Vagina (tissue), 2 donors: ENCODE data around the gene AIMP2. TPM values are rescaled to one million over a fixed set of nuclear protein-coding genes. Genes with fewer than 3 reads are reported as not detected.
"Not testable (repeated sequence)": the region's sequence is repeated elsewhere in the genome, so short reads cannot be mapped to it uniquely, and the experiment has no call there.

ENCODE experiments used
- DNase-seq, 2 donors: peaks; one replicate each; pipeline ENCODE4 v3.0.0-alpha.2; 2017; ENCODE audit errors: extremely low spot score in 2 of 2
- H3K27ac ChIP-seq: fragments of 200-600 bp; sonication (generic); one replicate; pipeline ENCODE4 v1.5.1; 2019
- H3K27me3 ChIP-seq: fragments of 200-600 bp; sonication (generic); one replicate; pipeline ENCODE4 v1.5.1; 2019
- H3K36me3 ChIP-seq, 2 donors: fragments of 200-600 bp; sonication (generic); one replicate each; pipeline ENCODE4 v1.5.1; 2017 to 2019
- H3K4me1 ChIP-seq: fragments of 200-600 bp; sonication (generic); one replicate; pipeline ENCODE4 v1.5.1; 2019
- H3K4me3 ChIP-seq, 2 donors: fragments of 200-600 bp; sonication (generic); 1 replicate in 1 of 2; 2 replicates in 1 of 2; pipeline ENCODE4 v1.5.1; 2016 to 2019
- H3K9me3 ChIP-seq: fragments of 200-600 bp; sonication (generic); one replicate; pipeline ENCODE4 v1.5.1; 2019
- CTCF ChIP-seq, 3 experiments: fragments of 450-650 bp in 2 of 3; fragments of 200-600 bp in 1 of 3; sonication (generic) in 1 of 3; IDR thresholded peaks; one replicate each; pipeline ENCODE4 v1.5.1; 2017 to 2019; ENCODE audit warnings: antibody characterized with exemption in 3 of 3, mild to moderate bottlenecking in 2 of 3, moderate library complexity in 2 of 3
- POLR2A ChIP-seq, 2 donors: fragments of 450-650 bp; IDR thresholded peaks; one replicate each; pipeline ENCODE4 v1.6.1; 2017; ENCODE audit warnings: antibody characterized with exemption in 2 of 2, mild to moderate bottlenecking in 2 of 2, moderate library complexity in 2 of 2
- POLR2AphosphoS5 ChIP-seq, 2 donors: sonication (generic); formaldehyde crosslinking; IDR thresholded peaks; one replicate each; pipeline ENCODE4 v1.9.0; 2017; ENCODE audit warnings: antibody characterized with exemption in 2 of 2, mild to moderate bottlenecking in 2 of 2, low read depth in 1 of 2; ENCODE audit not compliant: insufficient read depth in 1 of 2
- intact Hi-C: fragments of 100-400 bp; cut with DNase I; formaldehyde crosslinking; loops from one replicate; pipeline ENCODE4 v1.15.1; 2023
- total RNA-seq: library from RNA; depleted of rRNA; stranded (reverse); fragments of >200 nt; gene quantifications from one replicate; pipeline ENCODE4 v1.2.3, GENCODE V29; 2016

Gene AIMP2
- total RNA-seq, 1 donor from 2014 or later = 38.1 TPM

- Histone ChIP-seq H3K9me3 (no peaks in the 10 kb centered on the region), H3K36me3 (peaks cover 0 to 49% of the 10 kb centered on the region in 2 donors), H3K4me3 (no peak overlapping the region), H3K27ac (no peak overlapping the region), H3K27me3 (no peaks in the 10 kb centered on the region), H3K4me1 (no peaks in the 10 kb centered on the region)
- intact Hi-C loops = no loop called here
- no peak for TF ChIP-seq POLR2A (IDR thresholded peaks at IDR 0.05)
- TF ChIP-seq CTCF (IDR thresholded peaks at IDR 0.05) = no peak
- TF ChIP-seq POLR2AphosphoS5 (IDR thresholded peaks at IDR 0.05; ENCODE audit: insufficient read depth in 1 of 2, low read depth in 1 of 2) = no peak
- no peak for DNase-seq
Measured at GRCh38 chr7:6032641-6033040, 23.6 kb downstream of the AIMP2 start.

- H3K27ac ChIP-seq = no peak overlapping the region
- no peaks in the 10 kb centered on the region for H3K9me3 ChIP-seq
- no peak for TF ChIP-seq POLR2A (IDR thresholded peaks at IDR 0.05)
- no peak for TF ChIP-seq CTCF (IDR thresholded peaks at IDR 0.05)
- H3K4me1 ChIP-seq = no peaks in the 10 kb centered on the region
- intact Hi-C loops = no loop called here
- peaks cover 0 to 58% of the 10 kb centered on the region in 2 donors for H3K36me3 ChIP-seq
- no peaks in the 10 kb centered on the region for H3K27me3 ChIP-seq
- no peak for DNase-seq
- no peak overlapping the region for H3K4me3 ChIP-seq
Measured at GRCh38 chr7:6035165-6035564, 26.1 kb downstream of the AIMP2 start.

- intact Hi-C loops = no loop called here
- no peak for TF ChIP-seq CTCF (IDR thresholded peaks at IDR 0.05)
- Histone ChIP-seq H3K36me3 (peaks cover 0 to 62% of the 10 kb centered on the region in 2 donors), H3K4me3 (no peak overlapping the region), H3K27me3 (no peaks in the 10 kb centered on the region), H3K4me1 (no peaks in the 10 kb centered on the region), H3K27ac (no peak overlapping the region), H3K9me3 (no peaks in the 10 kb centered on the region)
- DNase-seq = no peak
Measured at GRCh38 chr7:6035686-6036085, 26.6 kb downstream of the AIMP2 start.

GRCh38 chr7:6049780-6050179 lies 40.7 kb downstream of the AIMP2 start:
- Histone ChIP-seq H3K9me3 (no peaks in the 10 kb centered on the region), H3K27ac (no peak overlapping the region), H3K36me3 (peaks cover 0 to 70% of the 10 kb centered on the region in 2 donors), H3K4me1 (no peaks in the 10 kb centered on the region), H3K4me3 (no peak overlapping the region), H3K27me3 (no peaks in the 10 kb centered on the region)
- intact Hi-C loops = no loop called here
- DNase-seq = no peak
- no peak for TF ChIP-seq POLR2AphosphoS5 (IDR thresholded peaks at IDR 0.05; ENCODE audit: insufficient read depth in 1 of 2, low read depth in 1 of 2)
- no peak for TF ChIP-seq POLR2A (IDR thresholded peaks at IDR 0.05)
- TF ChIP-seq CTCF (IDR thresholded peaks at IDR 0.05) = no peak

GRCh38 chr7:6051185-6051584 lies 42.1 kb downstream of the AIMP2 start:
- H3K36me3 ChIP-seq = peaks cover 0 to 58% of the 10 kb centered on the region in 2 donors
- intact Hi-C loops, DNase-seq, H3K27me3 ChIP-seq, H3K4me1 ChIP-seq, H3K9me3 ChIP-seq, H3K4me3 ChIP-seq, H3K27ac ChIP-seq: not testable (repeated sequence)

- TF ChIP-seq POLR2A (IDR thresholded peaks at IDR 0.05) (no peak), POLR2AphosphoS5 (IDR thresholded peaks at IDR 0.05; ENCODE audit: insufficient read depth in 1 of 2, low read depth in 1 of 2) (no peak), CTCF (IDR thresholded peaks at IDR 0.05) (no peak)
- no peak overlapping the region for H3K27ac ChIP-seq
- H3K4me1 ChIP-seq = peaks cover 14% of the 10 kb centered on the region
- no peaks in the 10 kb centered on the region for H3K9me3 ChIP-seq
- H3K4me3 ChIP-seq = no peak overlapping the region
- peaks cover 0 to 23% of the 10 kb centered on the region in 2 donors for H3K36me3 ChIP-seq
- H3K27me3 ChIP-seq = no peaks in the 10 kb centered on the region
- no peak for DNase-seq
- intact Hi-C loops = no loop called here
Measured at GRCh38 chr7:6056616-6057015, 47.5 kb downstream of the AIMP2 start.
